ENCODE results near the gene TIAL1.

Gene TIAL1

GRCh38 chr10:119616882-119617570 lies 20.3 kb upstream of the TIAL1 start:
- no peak for DNase-seq
- intact Hi-C loops (cut with DNase I) = no loop called here

- no peak for DNase-seq
- intact Hi-C loops (cut with DNase I) = loop anchor here (5.0 kb wide), 1 partner anchor 53 kb away; no protein-coding TSS in a partner anchor
Measured at GRCh38 chr10:119614686-119615085, 17.9 kb upstream of the TIAL1 start.

GRCh38 chr10:119613741-119614140 lies 17.0 kb upstream of the TIAL1 start:
- DNase-seq = no peak
- intact Hi-C loops (cut with DNase I) = loop anchor here (5.0 kb wide), 1 partner anchor 54 kb away; no protein-coding TSS in a partner anchor

DNA sequence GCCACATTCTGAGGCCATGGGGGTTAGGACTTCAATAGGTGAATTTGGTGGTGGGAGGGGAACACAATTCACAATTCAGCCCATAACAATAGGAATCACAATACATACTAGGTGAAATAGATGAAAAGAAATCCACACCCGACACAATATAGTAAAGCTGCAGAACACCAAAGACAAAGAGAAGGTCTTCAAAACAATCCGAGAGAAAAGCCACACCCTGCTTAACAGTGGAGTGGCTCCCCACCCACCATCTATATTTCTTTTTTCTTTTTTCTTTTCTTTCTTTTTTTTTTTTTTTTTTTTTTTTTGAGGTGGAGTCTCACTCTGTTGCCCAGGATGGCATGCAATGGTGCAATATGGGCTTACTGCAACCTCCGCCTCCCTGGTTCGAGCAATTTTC lies 14.7 kb upstream of the TIAL1 start:
- intact Hi-C loops (cut with DNase I) = loop anchor here (5.0 kb wide), 1 partner anchor 56 kb away; no protein-coding TSS in a partner anchor
- no peak for DNase-seq

DNA sequence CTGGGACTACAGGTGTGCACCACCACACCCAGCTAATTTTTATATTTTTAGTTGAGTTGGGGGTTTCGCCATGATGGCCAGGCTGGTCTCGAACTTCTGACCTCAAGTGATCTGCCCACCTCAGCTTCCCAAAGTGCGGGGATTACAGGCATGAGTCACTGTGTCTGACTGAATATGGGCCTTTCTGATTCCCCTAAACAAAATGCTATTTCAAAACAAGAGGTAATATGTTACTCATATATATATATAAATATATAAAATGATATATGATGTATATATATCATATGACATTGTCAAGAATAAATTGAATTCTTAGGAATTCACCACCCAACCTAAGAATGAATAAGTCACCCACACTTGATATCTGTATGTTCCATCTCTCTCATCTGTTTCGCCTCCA lies 12.8 kb upstream of the TIAL1 start:
- no peak for DNase-seq
- intact Hi-C loops (cut with DNase I) = loop anchor here (5.0 kb wide), 1 partner anchor 248 kb away; no protein-coding TSS in a partner anchor

- intact Hi-C loops (cut with DNase I) = loop anchor here (5.0 kb wide), 1 partner anchor 249 kb away; no protein-coding TSS in a partner anchor
- peak; percentile 27 to 95 (median 64) for DNase-seq
Measured at GRCh38 chr10:119608316-119609155, 11.8 kb upstream of the TIAL1 start.

- intact Hi-C loops (cut with DNase I) = no loop called here
- no peak for DNase-seq
Measured at GRCh38 chr10:119604468-119604867, 7.7 kb upstream of the TIAL1 start.

GRCh38 chr10:119602241-119603095 lies 5.7 kb upstream of the TIAL1 start:
- intact Hi-C loops (cut with DNase I) = no loop called here
- DNase-seq = no peak

- intact Hi-C loops (cut with DNase I) = loop anchor here (10.0 kb wide), 1 partner anchor 126 kb away; the partner anchor contains the start of gene INPP5F
Measured at GRCh38 chr10:119598397-119598796, 1.6 kb upstream of the TIAL1 start.

GRCh38 chr10:119597405-119598186 lies 832 bp upstream of the TIAL1 start:
- intact Hi-C loops (cut with DNase I) = loop anchor here (2.0 to 10.0 kb wide), 3 partner anchors 53 to 295 kb away; partner anchors contain the start of genes BAG3, INPP5F and SEC23IP
- DNase-seq = no peak

More at GRCh38 chr10:119598397-119598796, 1.6 kb upstream of the TIAL1 start:
- no peak for DNase-seq

DNA sequence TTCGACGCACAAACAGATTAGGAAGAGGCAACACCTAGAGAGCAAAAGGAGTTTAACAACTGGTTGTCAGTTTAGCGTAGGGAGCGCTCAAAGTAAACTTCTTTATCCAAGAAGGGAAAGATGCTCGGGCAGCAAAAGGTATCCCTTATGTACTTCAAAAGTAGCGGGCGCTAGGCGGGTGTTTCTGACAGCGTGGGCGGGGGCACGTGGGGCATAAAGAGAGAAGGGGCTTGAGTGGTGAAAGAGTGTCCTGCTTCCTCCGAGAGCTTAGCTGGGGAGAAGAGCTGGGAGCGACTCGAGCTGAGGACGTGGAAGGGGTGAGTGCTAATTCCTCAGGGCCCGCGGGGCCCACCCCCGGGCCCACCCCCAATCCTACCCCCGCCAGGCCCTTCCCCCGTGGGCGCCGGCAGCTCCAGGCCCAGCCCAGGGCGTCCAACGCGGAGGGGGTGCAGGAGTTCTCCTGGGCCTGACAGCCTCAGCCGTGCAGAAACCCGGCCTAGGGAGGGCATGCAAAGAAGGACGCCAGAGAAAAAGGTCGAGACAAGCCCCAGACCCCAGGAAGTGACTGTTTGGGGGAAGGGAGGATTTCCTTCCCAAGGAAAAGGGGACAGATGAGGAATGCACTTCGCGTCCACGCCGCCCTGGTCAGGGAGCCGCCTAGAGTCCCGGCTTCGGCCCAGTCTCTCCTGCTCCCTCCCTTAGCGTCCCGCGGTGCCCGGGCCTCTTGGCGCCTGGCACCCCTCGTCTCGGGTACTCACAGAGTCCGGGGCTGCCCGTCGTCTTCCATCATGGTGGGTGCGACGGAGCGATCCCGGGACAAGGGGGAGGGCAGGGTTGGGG lies 868 bp downstream of the TIAL1 start:
- DNase-seq = peak in 7 of 10 donors; percentile 31 to 89 (median 37)
- intact Hi-C loops (cut with DNase I) = loop anchor here (1.0 to 10.0 kb wide), 4 partner anchors 55 to 297 kb away; partner anchors contain the start of genes BAG3, INPP5F, MCMBP and SEC23IP

DNA sequence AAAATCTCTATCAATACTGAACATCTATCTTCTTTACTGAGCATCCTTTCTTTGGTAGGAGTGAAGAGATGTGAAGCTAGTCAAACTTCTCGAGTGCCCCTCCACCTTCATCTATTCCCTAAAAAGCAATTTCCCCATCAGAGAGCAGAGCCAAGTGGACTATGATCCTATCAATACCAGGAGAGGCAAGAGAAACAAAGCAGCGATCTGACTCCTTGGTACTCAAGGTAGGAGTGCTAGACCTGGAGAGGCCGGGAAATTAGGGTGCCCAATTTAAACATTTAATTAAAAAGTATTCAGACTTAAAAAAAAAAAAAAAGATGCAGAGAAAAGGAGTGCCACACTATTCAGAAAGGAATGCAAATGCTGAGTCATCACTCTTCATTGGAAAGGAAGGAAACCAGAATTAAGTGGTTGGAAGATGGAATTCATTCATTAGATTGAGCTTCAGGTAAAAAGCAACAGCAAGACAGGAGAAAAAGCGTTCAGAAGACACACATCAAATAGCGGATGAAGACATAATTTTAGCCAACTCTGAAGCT lies 1.6 kb downstream of the TIAL1 start:
- DNase-seq = no peak

GRCh38 chr10:119588071-119588470 lies 8.7 kb downstream of the TIAL1 start:
- no peak for DNase-seq
- intact Hi-C loops (cut with DNase I) = no loop called here

More for the DNA sequence above, 1.6 kb downstream of the TIAL1 start:
- intact Hi-C loops (cut with DNase I) = loop anchor here (10.0 kb wide), 1 partner anchor 130 kb away; the partner anchor contains the start of gene INPP5F

GRCh38 chr10:119578355-119578754 lies 18.4 kb downstream of the TIAL1 start:
- no peak for DNase-seq
- intact Hi-C loops (cut with DNase I) = no loop called here

DNA sequence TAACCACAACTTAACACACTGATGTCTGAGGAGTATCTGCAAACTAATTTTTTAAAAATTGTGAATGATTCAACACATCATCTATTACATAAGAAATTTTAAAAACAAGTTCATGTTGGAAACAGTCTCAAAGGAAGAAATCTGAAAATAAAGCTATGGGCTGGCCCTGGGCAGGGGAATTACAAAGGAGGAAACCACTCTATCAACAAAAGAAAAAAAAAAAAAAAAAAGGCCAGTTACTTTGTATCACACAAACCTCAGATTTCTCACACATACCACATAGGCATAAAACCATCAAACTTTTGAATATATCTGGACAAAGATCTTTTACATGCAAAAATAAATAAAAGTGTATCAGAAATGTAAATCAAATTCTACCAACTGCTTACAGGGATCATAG lies 20.8 kb downstream of the TIAL1 start:
- intact Hi-C loops (cut with DNase I) = no loop called here
- no peak for DNase-seq

DNA sequence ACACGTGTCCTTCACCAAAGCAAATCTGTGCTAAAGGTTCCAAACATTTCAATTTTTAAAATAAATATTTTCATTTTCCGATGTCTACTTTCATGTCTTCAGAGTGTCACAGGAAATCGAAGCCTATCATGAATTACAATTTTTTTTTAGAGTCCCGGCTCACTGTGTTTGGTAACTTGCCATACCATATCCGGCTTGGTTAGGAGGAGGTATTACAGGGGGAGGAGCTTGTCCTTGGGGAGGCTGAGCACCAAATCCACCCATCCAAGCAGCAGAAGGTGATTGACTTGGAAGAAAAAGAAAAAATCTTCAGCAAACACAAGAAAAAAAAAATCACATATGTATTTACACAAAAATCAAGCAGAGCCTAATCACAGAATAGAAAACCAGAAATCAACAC lies 21.3 kb downstream of the TIAL1 start:
- intact Hi-C loops (cut with DNase I) = no loop called here

GRCh38 chr10:119567978-119568377 lies 28.8 kb downstream of the TIAL1 start:
- DNase-seq = no peak
- intact Hi-C loops (cut with DNase I) = no loop called here

More for the DNA sequence above, 21.3 kb downstream of the TIAL1 start:
- no peak for DNase-seq

- no peak for DNase-seq
- intact Hi-C loops (cut with DNase I) = no loop called here
Measured at GRCh38 chr10:119562097-119562496, 34.7 kb downstream of the TIAL1 start.
